G401.6 (cell line): ENCODE measurements around the gene MS4A3.
"Not testable (repeated sequence)": the region's sequence is repeated elsewhere in the genome, so short reads cannot be mapped to it uniquely, and the experiment has no call there.

ENCODE experiments used
- FAIRE-seq: peaks from 2 replicates; lab custom pipeline; 2012; peaks lifted over from hg19 to GRCh38; lab: Jason Lieb, UNC

MS4A3 gene, protein sequence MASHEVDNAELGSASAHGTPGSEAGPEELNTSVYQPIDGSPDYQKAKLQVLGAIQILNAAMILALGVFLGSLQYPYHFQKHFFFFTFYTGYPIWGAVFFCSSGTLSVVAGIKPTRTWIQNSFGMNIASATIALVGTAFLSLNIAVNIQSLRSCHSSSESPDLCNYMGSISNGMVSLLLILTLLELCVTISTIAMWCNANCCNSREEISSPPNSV

DNA sequence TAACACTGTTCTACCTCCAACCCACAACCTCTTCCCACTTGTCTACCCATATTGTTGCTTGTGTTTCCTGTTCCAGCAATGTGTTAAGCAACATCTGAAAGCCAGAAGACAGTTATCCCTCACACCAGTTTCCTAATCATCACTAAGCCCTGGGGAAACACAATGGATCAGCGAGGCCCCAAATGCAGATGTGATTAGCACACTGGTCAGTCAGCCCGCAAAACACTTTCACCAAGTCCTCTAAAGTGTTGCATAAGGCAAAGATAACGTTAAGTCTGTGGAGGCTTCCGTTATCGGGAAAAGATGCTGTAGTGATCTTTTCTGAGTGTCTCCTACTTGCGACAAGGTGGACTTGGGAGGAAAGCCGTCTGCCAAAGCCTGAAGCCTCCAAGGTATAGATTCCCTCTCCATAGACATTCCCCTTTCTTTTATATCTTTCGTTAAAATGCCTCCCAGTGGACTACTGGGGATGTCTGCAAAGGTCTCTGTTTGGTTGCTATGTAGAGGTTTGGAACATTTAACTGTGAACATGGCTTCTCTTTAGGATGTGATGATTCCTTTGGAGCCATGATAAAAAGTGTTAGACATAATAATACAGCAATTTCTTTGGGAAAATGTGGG lies at the start of gene MS4A3:
Gene MS4A3, plus strand, starts transcription at position 317 of the 621 bp plus-strand sequence. CDS start 4,496 bp downstream, outside the sequence.
- no peak for FAIRE-seq

DNA sequence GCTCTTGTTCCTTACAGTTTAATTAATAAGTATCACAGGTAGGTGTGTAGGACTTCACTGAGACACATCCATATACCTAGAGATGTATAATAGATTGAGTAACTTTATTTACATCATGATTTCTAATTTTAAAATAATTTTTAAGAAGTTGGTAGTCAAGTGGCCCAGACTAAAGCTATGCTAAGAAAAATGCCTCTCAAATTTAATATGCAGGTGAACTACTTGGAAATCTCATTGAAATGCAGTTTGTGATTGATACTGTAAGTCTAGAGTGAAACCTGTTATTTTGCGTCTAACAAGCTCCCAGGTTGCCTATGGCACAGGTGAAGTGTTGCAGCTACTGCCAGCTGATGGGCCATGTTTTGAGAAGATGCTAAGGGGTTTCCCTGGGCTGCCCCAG lies 39.6 kb upstream of the MS4A3 start, which contains the start of gene OOSP4B:
Gene OOSP4B, plus strand, starts transcription at position 301 of the 400 bp plus-strand sequence.
- no peak for FAIRE-seq

DNA sequence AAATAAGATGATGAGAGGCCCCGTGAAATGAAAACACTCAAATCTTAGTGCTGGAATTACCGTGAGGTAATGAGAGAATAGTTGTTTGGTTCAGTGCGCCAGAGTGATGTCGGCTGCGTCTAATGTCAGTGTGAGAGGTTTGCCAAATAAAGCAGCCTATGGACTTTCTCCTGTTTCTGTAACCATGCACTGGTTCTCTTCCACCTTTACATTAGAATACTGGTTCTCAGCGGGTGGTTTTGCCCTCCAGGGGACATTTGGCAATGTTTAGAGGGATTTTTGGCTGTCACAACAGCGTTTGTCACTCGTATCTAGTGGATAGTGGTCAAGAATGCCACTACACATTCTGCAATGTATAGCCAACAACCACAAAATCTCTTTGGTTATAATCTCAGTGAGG lies 38.4 kb upstream of the MS4A3 start:
- no peak for FAIRE-seq

DNA sequence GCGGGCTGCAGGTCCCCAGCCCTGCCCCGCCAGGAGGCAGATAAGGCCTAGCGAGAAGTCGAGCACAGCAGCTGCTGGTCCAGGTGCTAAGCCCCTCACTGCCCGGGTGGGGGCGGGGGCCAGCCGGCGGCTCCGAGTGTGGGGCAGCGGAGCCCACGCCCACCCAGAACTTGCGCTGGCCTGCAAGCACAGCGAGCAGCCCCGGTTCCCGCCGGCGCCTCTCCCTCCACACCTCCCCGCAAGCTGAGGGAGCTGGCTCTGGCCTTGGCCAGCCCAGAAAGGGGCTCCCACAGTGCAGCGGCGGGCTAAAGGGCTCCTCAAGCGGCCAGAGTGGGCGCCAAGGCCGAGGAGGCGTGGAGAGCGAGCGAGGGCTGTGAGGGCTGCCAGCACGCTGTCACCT lies 36.1 kb upstream of the MS4A3 start:
- FAIRE-seq, result not testable (repeated sequence)

DNA sequence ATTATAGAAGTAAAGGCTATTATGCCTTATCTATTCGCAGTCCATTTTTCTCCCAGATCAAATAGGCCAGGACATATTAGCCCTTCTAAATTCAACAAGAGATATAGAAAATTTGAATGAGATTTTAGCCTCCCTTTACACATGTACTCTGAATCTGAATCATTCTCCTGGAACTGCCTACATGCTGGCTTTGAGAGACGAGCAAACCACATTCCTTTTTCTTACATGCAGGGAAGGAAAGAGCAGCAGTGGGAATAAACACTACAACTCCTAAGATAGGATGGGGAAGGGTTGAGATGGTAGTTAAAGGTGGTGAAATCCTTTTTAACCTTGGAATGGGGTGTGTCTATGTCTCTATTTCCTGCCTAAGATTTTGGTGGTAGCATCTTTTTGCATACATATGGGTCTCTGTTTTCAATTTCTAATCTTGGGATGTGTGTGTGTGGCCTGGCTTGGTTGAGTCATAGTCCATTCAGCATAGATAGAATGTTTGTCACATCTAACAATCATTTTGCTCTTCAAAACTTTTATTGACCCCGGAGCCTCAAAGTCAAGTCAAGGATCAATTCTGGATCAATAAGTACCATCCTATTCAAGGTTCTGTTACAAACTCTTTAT lies 27.3 kb upstream of the MS4A3 start:
- no peak for FAIRE-seq

DNA sequence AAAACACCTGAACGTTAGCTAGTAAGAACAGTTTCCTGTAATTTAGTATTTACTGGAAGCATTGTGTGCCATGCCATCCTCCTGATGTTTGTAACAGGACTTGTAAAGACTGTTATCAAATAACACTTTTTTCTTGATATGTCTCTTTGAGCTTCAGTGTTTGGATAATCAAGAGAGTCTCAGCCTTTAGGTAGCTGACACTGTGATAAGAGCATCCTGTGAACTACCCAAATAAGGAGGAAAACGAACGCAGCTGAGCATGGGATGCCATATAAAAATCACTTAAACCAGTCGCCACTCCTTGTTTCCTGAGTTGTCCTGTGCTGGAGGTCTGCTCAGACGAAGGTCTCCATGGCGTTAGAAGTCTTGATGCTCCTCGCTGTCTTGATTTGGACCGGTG lies 16.4 kb upstream of the MS4A3 start, which contains the start of gene OOSP2:
Gene OOSP2, plus strand, starts transcription at position 301 of the 400 bp plus-strand sequence. Its CDS starts 51 bp downstream, at position 352.
- FAIRE-seq, result no peak

DNA sequence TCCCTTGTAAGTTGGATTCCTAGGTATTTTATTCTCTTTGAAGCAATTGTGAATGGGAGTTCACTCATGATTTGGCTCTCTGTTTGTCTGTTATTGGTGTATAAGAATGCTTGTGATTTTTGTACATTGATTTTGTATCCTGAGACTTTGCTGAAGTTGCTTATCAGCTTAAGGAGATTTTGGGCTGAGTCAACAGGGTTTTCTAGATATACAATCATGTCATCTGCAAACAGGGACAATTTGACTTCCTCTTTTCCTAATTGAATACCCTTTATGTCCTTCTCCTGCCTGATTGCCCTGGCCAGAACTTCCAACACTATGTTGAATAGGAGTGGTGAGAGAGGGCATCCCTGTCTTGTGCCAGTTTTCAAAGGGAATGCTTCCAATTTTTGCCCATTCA lies 6.0 kb upstream of the MS4A3 start:
- FAIRE-seq, result not testable (repeated sequence)

DNA sequence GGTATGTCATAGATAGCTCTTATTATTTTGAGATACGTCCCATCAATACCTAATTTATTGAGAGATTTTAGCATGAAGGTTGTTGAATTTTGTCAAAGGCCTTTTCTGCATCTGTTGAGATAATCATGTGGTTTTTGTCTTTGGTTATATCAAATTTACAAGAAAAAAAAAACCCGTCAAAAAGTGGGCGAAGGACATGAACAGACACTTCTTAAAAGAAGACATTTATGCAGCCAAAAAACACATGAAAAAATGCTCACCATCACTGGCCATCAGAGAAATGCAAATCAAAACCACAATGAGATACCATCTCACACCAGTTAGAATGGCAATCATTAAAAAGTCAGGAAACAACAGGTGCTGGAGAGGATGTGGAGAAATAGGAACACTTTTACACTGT lies 5.6 kb upstream of the MS4A3 start:
- not testable (repeated sequence) for FAIRE-seq

DNA sequence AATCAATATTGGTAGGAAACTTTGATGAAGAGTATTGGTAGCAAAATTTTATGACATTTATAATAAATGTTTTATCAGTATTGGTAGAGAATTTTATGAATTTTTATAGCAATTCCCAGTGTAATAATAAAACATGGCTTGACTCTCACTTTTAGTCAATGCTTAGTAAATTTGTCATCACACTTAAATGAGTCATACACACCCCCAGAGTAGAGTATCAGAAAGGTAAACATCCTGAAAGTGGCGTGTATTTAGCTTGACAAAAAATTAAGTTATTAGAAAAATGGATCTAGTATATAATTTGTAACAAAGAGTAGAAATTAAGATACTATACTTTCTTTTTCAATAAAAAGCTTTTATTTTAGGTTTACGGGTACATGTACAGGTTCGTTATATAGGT lies 2.6 kb downstream of the MS4A3 start:
- FAIRE-seq, result no peak

DNA sequence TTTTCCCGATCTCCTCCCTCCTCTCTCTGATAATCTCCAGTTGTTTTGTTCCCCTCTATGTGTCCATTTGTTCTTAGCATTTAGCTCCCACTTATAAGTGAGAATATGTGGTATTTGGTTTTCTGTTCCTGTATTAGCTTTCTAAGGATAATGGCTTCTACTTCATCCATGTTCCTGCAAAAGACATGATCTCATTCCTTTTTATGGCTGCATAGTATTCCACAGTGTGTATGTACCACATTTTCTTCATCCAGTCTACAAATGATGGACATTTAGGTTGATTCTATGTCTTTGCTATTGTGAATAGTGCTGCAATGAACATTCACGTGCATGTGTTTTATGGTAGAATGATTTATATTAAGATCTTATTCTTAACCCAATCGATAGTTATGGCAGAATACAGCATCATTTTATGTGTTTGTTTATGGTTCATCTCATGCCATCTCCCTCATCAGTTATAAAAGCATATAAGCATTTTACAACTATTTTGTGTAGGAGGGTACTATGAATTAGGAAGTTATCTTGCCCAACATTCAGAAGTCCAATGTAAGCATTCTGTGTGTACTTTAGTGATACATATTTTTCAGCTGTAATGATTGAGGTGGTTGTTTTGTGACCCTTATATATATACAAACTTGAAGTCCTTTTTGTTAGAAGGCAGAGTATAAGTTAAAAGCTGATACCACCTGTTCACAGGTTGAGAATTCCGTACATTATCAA lies 3.2 kb downstream of the MS4A3 start:
- no peak for FAIRE-seq

DNA sequence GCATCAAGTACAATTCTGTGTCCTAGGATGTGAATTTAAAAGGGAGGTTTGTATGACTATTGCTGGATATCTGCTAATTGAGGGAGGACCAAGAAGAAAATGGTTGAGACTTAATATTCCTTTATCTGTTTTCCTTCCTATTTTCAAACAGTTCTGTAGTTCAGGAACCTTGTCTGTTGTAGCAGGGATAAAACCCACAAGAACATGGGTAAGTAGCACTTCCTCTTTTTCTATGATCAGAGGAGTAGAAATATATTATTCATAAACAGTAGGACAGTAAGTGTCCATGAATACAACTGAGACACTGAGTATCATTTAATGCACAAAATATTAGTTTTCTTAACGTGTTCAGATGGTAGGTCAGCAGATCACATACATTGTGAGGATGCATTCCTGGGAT lies 7.6 kb downstream of the MS4A3 start:
- no peak for FAIRE-seq

DNA sequence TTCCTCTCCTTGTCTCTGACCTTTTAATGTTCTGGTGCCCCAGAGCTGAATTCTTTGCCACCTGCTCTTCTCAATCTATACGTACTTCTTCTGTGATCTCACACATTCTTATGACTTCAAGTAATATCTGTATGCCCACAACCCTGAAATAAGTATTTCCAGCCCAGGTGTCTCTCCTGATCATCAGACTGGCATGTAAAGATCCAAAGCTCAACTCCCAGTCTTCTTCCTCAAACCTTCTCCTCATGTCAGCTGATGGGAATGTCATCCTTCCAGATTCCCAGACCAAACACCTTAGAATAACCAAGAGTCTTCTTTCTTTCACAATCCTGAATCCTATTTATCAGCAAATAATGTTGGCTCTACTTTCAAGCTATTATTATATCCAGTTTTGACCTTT lies 9.3 kb downstream of the MS4A3 start:
- FAIRE-seq, result no peak

DNA sequence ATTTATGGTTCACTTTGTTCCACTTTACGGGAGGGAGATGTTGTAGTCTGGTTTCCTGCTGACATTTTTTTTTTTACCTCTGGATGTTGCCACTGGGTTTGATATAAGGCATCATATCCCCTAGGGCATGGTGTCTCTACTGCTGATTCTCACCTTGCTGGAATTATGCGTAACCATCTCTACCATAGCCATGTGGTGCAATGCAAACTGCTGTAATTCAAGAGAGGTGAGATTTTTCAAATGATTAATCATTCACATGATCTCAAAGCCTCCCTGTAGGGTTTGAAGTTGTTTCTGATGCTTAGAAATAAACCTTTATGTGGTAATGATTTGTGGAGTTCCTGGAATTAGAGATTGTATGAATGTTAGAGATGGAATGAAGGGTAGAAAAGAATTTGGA lies 13.0 kb downstream of the MS4A3 start:
- no peak for FAIRE-seq

DNA sequence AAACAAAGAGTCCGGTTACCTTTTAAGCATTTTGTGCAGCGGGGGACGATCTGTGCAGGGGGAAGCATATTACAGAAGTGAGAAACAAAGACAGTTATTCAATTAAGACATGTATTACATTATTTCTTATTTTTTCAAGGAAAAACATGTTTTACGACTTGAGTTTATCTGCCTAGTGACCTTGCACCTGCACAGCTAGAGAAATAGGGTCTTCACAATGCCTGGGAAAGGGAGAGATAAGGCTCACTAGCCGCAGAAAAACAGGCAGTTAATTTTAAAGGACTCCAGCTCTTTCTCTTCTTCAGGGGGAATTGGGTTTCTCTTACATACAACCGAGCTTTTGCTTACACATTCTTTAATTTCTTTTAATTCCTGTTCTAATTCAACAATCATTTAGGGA lies 15.2 kb downstream of the MS4A3 start:
- FAIRE-seq, result not testable (repeated sequence)

DNA sequence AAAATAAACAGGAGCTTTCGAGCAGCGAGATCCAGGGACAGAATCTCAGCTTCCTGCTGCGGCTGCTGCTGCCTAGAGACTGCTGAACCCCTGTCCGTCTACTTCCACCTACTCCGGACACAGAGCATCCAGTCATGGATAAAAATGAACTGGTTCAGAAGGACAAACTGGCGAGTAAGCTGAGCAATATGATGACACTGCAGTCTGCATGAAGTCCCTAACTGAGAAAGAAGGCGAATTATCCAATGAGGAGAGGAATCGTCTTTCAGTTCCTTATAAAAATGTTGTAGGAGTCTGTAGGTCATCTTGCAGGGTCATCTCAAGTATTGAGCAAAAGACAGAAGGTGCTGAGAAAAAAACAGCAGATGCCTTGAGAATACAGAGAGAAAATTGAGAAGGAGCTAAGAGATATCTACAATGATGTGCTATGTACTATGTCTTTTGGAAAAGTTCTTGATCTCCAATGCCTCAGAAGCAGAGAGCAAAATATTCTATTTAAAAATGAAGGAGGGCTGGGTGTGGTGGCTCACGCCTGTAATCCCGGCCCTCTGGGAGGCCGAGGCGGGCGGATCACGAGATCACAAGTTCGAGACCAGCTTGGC lies 20.9 kb downstream of the MS4A3 start:
- no peak for FAIRE-seq

DNA sequence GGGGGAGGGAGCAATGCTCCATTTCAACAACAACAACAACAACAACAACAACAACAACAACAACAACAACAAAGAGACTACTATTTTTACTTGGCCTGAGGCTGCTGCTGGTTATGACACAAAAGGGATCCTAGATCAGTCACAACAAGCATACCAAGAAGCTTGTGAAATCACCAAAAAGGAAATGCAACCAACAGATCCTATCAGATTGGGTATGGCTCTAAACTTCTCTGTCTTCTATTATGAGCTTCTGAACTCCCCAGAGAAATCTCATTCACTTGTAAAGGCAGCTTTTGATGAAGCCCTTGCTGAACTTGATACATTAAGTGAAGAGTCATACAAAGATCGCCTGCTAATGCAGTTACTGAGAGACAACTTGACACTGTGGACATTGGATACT lies 21.5 kb downstream of the MS4A3 start:
- FAIRE-seq, result no peak

DNA sequence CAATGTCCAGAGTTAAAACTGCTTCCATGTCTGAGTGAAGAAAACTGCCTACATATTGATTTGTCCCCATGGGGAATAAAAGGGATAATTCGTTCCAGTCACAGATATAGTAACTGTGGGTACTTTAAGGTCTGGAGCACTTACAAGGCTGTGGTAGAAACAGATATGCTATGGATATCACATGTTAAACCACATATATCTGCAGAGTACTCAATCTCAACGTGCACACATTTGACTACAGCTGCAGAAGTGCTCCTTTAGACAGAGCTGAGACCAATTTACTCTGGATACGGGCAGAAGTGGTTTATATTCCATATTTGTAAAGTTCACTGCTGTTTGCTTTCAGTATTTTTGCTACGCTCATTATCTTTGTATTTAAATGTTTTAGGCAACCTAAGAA lies 22.3 kb downstream of the MS4A3 start:
- FAIRE-seq, result no peak

DNA sequence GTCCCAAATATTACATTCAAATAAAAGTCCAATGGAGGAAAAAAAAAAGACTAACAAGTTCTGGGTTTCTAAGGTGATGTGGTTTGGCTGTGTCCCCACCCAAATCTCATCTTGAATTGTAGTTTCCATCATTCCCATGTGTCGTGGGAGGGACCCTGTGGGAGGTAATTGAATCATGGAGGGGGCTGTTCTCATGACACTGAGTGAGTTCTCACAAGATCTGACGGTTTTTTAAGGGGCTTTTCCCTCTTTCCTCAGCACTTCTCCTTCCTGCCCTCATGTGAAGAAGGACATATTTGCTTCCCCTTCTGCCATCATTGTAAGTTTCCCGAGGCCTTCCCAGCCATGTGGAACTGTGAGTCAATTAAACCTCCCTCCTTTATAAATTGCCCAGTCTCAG lies 24.1 kb downstream of the MS4A3 start:
- FAIRE-seq, result no peak

DNA sequence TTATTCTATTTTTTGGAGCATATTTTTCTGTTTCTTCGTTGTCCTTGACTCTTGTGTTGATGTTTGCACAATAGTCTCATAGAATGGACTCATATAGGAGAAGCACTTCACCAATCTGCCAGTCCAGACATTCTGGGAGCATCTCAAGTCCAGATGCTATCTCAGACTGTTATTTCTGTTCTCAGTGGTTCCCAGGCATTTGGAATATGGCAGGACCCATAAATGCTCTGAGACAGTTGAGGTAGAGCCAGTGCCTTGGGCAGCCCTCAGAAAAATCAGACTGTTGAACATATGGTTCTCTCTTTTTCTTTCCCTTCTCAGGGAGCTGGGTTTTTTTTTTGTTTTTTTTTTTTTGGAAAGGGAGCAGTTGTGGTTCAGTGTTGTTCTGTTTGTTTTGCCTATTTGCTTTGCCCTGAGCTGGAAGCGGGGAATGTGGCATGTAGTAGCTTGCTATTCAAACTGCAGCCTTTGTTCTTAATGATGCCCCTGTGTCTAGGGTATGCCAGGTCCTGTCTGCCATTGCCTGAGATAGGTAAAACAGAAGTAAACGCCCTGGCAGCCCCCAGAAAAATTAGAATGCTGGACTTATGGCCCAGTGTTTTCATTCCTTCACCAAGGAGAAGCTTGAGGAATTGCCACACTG lies 28.3 kb downstream of the MS4A3 start:
- FAIRE-seq, result no peak

DNA sequence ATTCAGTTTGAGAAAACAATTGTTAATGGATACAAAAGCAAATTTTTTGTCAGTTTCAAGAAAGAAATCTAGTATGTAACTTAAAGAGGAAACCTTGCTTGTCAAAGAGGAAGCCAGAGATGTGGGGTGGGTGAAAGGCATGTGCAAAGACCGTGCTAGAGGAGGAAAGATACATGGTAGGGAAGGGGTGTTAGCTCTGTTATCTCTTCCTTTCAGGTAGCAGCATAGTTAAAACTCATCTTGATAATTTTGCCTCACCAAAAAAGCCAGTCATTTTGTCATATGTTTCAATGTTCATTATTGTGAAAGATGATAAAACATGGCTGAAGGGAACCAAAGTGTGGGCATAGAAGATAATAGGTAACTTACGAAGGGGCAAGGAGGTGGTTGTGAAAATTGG lies 29.4 kb downstream of the MS4A3 start:
- no peak for FAIRE-seq

DNA sequence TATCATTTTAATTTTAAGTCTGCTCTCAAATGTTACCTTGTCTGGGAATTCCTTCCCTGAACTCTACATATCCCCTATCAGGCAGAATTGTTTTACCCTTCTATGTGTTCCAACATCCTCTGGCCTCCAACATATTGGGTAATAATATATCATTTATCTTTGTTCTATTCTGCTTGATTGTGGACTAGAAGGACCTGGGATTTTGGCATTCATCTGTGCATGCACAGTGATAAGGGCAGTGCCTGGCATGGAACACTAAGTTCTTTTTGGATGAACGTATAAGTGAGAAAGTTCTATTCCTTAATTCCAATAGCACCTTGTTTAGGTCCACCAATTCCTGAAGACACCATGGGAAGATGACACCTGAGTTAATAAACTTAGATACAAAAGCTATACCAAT lies 30.8 kb downstream of the MS4A3 start:
- FAIRE-seq, result no peak

DNA sequence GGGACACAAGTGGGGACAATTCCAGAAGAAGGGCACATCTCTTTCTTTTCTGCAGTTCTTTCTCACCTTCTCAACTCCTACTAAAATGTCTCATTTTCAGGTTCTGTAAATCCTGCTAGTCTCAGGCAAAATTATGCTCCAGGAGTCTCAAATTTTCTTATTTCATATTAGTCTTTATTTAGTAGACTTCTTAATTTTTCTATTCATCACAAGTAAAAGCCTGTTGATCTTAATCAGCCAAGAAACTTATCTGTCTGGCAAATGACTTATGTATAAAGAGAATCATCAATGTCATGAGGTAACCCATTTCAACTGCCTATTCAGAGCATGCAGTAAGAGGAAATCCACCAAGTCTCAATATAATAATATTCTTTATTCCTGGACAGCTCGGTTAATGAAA lies 31.9 kb downstream of the MS4A3 start, which contains the start of gene MS4A2:
Gene MS4A2, plus strand, starts transcription at position 301 of the 400 bp plus-strand sequence. CDS start 102 bp downstream, outside the sequence.
- FAIRE-seq, result no peak
